Retinal pigment epithelial cell (primary cell): ENCODE results near the gene ZNF512B.

Source experiments
- DNase-seq: peaks from one replicate; pipeline ENCODE4 v3.0.0-alpha.2; 2010; ENCODE audit warnings: low read depth
- H3K4me3 ChIP-seq: 2 replicates; pipeline ENCODE4 v1.5.1; 2011; ENCODE audit warnings: mild to moderate bottlenecking, low read length, control low read depth, moderate library complexity
- CTCF ChIP-seq: conservative IDR thresholded peaks from 2 replicates; pipeline ENCODE4 v1.5.1; 2011; ENCODE audit warnings: low read depth, low read length, control low read depth, inconsistent platforms

ZNF512B gene

GRCh38 chr20:63943808-63944077 lies 26.0 kb downstream of the ZNF512B start:
- no peak for TF ChIP-seq CTCF
- no peak for DNase-seq

GRCh38 chr20:63942969-63943807 lies 26.5 kb downstream of the ZNF512B start:
- H3K4me3 ChIP-seq: no peak overlapping the region
- no peak for DNase-seq
- TF ChIP-seq CTCF: no peak

More at GRCh38 chr20:63943808-63944077, 26.0 kb downstream of the ZNF512B start:
- H3K4me3 ChIP-seq: no peak overlapping the region

- DNase-seq: no peak
- H3K4me3 ChIP-seq: no peak overlapping the region
- no peak for TF ChIP-seq CTCF
Measured at GRCh38 chr20:63942250-63942951, 27.3 kb downstream of the ZNF512B start.

- DNase-seq: no peak
- H3K4me3 ChIP-seq: no peak overlapping the region
- no peak for TF ChIP-seq CTCF
Measured at GRCh38 chr20:63941282-63942081, 28.2 kb downstream of the ZNF512B start.

GRCh38 chr20:63940472-63941266 lies 29.1 kb downstream of the ZNF512B start:
- no peak overlapping the region for H3K4me3 ChIP-seq
- no peak for DNase-seq
- no peak for TF ChIP-seq CTCF

- no peak for TF ChIP-seq CTCF
- H3K4me3 ChIP-seq: no peak overlapping the region
- DNase-seq: no peak
Measured at GRCh38 chr20:63940071-63940471, 29.7 kb downstream of the ZNF512B start.
